CD4-positive, alpha-beta memory T cell (primary cell): Measurements from ENCODE around the gene DHX57. TPM values are rescaled to one million over a fixed set of nuclear protein-coding genes. Genes with fewer than 3 reads are reported as not detected.
"Not testable (repeated sequence)": the region's sequence is repeated elsewhere in the genome, so short reads cannot be mapped to it uniquely, and the experiment has no call there.

Source experiments
- CTCF ChIA-PET: fragments of 350-600 bp; sonication (Branson Sonifier 250); formaldehyde crosslinking; loops from one replicate; lab custom pipeline; 2021; ENCODE audit warnings: inconsistent platforms; ENCODE audit not compliant: partially characterized antibody; lab: Charles Lee
- POLR2A ChIA-PET: fragments of 350-600 bp; sonication (Branson Sonifier 250); formaldehyde crosslinking; loops from one replicate; lab custom pipeline; 2021; ENCODE audit not compliant: partially characterized antibody; lab: Charles Lee
- DNase-seq, 5 donors: peaks; one replicate each; pipeline versions ENCODE4 v3.0.0 to v3.0.0-alpha.2; 2020 to 2022; ENCODE audit warnings: mixed read lengths in 1 of 5
- H3K27ac ChIP-seq: one replicate; pipeline ENCODE4 v1.7.0; 2013; ENCODE audit warnings: low read depth, low read length
- H3K27me3 ChIP-seq: 2 replicates; pipeline ENCODE4 v1.7.0; 2013; ENCODE audit warnings: mild to moderate bottlenecking, low read length, moderate library complexity; ENCODE audit not compliant: insufficient read depth
- H3K36me3 ChIP-seq: 2 replicates; pipeline ENCODE4 v1.7.0; 2013; ENCODE audit warnings: mild to moderate bottlenecking, low read length, moderate library complexity; ENCODE audit not compliant: insufficient read depth
- H3K4me1 ChIP-seq: 2 replicates; pipeline ENCODE4 v1.7.0; 2013; ENCODE audit warnings: mild to moderate bottlenecking, low read length, moderate library complexity; ENCODE audit not compliant: insufficient read depth
- H3K4me3 ChIP-seq, 2 donors: one replicate each; pipeline ENCODE4 v1.7.0; 2013; ENCODE audit warnings: low read length in 2 of 2, mild to moderate bottlenecking in 1 of 2
- H3K9me3 ChIP-seq, 2 donors: one replicate each; pipeline ENCODE4 v1.7.0; 2013; ENCODE audit warnings: low read length in 2 of 2, control low read depth in 1 of 2; ENCODE audit not compliant: control insufficient read depth in 1 of 2
- H3K27ac Mint-ChIP-seq, 7 donors: one replicate each; pipeline ENCODE4 v1.8.0; 2020 to 2021; ENCODE audit warnings: mixed read lengths in 7 of 7, mild to moderate bottlenecking in 6 of 7, inconsistent platforms in 3 of 7, moderate library complexity in 3 of 7
- H3K27me3 Mint-ChIP-seq, 2 donors: one replicate each; pipeline ENCODE4 v1.8.0; 2020 to 2021; ENCODE audit warnings: mixed read lengths in 2 of 2
- H3K36me3 Mint-ChIP-seq, 2 donors: one replicate each; pipeline ENCODE4 v1.8.0; 2020 to 2021; ENCODE audit warnings: mixed read lengths in 2 of 2, inconsistent platforms in 1 of 2, mild to moderate bottlenecking in 1 of 2
- H3K4me1 Mint-ChIP-seq, 4 donors: one replicate each; pipeline ENCODE4 v1.8.0; 2020 to 2021; ENCODE audit warnings: mixed read lengths in 4 of 4, mild to moderate bottlenecking in 1 of 4
- H3K4me3 Mint-ChIP-seq, 8 donors: one replicate each; pipeline ENCODE4 v1.8.0; 2020 to 2021; ENCODE audit warnings: mixed read lengths in 8 of 8, mild to moderate bottlenecking in 7 of 8, moderate library complexity in 6 of 8, inconsistent platforms in 3 of 8
- H3K9me3 Mint-ChIP-seq, 8 donors: one replicate each; pipeline ENCODE4 v1.8.0; 2020 to 2021; ENCODE audit warnings: mixed read lengths in 8 of 8, mild to moderate bottlenecking in 5 of 8, inconsistent platforms in 3 of 8, moderate library complexity in 1 of 8
- intact Hi-C: fragments of 100-400 bp; cut with micrococcal nuclease; formaldehyde crosslinking; loops from one replicate; pipeline ENCODE4 v1.15.1; 2023
- polyA plus RNA-seq, 2 donors: library from polyadenylated mRNA; unstranded; fragments of 300-500 nt; fragmentation: Illumina TruSeq; gene quantifications; one replicate each; pipeline ENCODE4 v1.2.3, GENCODE V29; 2021
- total RNA-seq, 2 experiments: library from RNA; stranded (reverse); gene quantifications; one replicate each; pipeline ENCODE4 v1.2.3, GENCODE V29; 2021

DHX57 gene
- total and polyA plus RNA-seq, 4 experiments from 2014 or later = 3.9 to 23.5 (median 12.6) TPM

- Histone ChIP-seq H3K4me1 (no peaks in the 10 kb centered on the region), H3K36me3 (peaks cover 4% of the 10 kb centered on the region), H3K27me3 (no peaks in the 10 kb centered on the region), H3K9me3 (no peaks in the 10 kb centered on the region), H3K4me3 (no peak overlapping the region), H3K27ac (no peak overlapping the region)
- Mint-ChIP-seq H3K27me3 (no peaks in the 10 kb centered on the region), H3K9me3 (no peaks in the 10 kb centered on the region), H3K36me3 (peaks cover 15 to 36% of the 10 kb centered on the region in 2 donors), H3K27ac (no peak overlapping the region), H3K4me1 (no peaks in the 10 kb centered on the region), H3K4me3 (no peak overlapping the region)
- DNase-seq = peak in 3 of 5 donors; percentile 10 to 19 (median 18)
- intact Hi-C loops = loop anchor here (1.0 kb wide), 1 partner anchor 299 kb away; no protein-coding TSS in a partner anchor
- POLR2A ChIA-PET = no interaction called here
- CTCF ChIA-PET = interaction anchor here (1.0 to 1.7 kb wide), 2 partner anchors 253 to 300 kb away, joined by 3 to 6 read pairs; no protein-coding TSS in a partner anchor
Measured at GRCh38 chr2:38835015-38835601, 40.6 kb downstream of the DHX57 start.

GRCh38 chr2:38830526-38831159 is 45.1 kb downstream of the DHX57 start:
- Histone ChIP-seq H3K27me3 (no peaks in the 10 kb centered on the region), H3K4me1 (no peaks in the 10 kb centered on the region), H3K4me3 (no peak overlapping the region), H3K9me3 (no peaks in the 10 kb centered on the region), H3K27ac (no peak overlapping the region), H3K36me3 (no peaks in the 10 kb centered on the region)
- Mint-ChIP-seq H3K4me1 (no peaks in the 10 kb centered on the region), H3K9me3 (no peaks in the 10 kb centered on the region), H3K4me3 (no peak overlapping the region), H3K36me3 (peaks cover 26 to 36% of the 10 kb centered on the region in 2 donors), H3K27ac (no peak overlapping the region), H3K27me3 (no peaks in the 10 kb centered on the region)
- CTCF ChIA-PET = no interaction called here
- POLR2A ChIA-PET = no interaction called here
- intact Hi-C loops = no loop called here
- no peak for DNase-seq

- Mint-ChIP-seq H3K4me1 (no peaks in the 10 kb centered on the region), H3K4me3 (no peak overlapping the region), H3K27me3 (no peaks in the 10 kb centered on the region), H3K9me3 (no peaks in the 10 kb centered on the region), H3K27ac (no peak overlapping the region), H3K36me3 (peaks cover 29 to 33% of the 10 kb centered on the region in 2 donors)
- Histone ChIP-seq H3K36me3 (no peaks in the 10 kb centered on the region), H3K4me1 (no peaks in the 10 kb centered on the region), H3K27ac (no peak overlapping the region), H3K27me3 (no peaks in the 10 kb centered on the region), H3K4me3 (no peak overlapping the region), H3K9me3 (no peaks in the 10 kb centered on the region)
- DNase-seq = no peak
- intact Hi-C loops = no loop called here
- ChIA-PET CTCF (no interaction called here), POLR2A (no interaction called here)
Measured at GRCh38 chr2:38829971-38830370, 45.8 kb downstream of the DHX57 start.

- CTCF ChIA-PET = no interaction called here
- Histone ChIP-seq H3K4me3 (no peak overlapping the region), H3K4me1 (no peaks in the 10 kb centered on the region), H3K36me3 (peaks cover 6% of the 10 kb centered on the region), H3K27me3 (no peaks in the 10 kb centered on the region), H3K27ac (no peak overlapping the region), H3K9me3 (no peaks in the 10 kb centered on the region)
- H3K9me3 Mint-ChIP-seq = no peaks in the 10 kb centered on the region
- H3K27me3 Mint-ChIP-seq = no peaks in the 10 kb centered on the region
- POLR2A ChIA-PET = no interaction called here
- no peak overlapping the region for H3K4me3 Mint-ChIP-seq
- intact Hi-C loops = no loop called here
- no peak for DNase-seq
- H3K4me1 Mint-ChIP-seq = no peaks in the 10 kb centered on the region
- no peak overlapping the region for H3K27ac Mint-ChIP-seq
- H3K36me3 Mint-ChIP-seq = peaks cover 33 to 35% of the 10 kb centered on the region in 2 donors
Measured at GRCh38 chr2:38828460-38828859, 47.3 kb downstream of the DHX57 start.

GRCh38 chr2:38827539-38828145 is 48.1 kb downstream of the DHX57 start:
- H3K4me1 ChIP-seq, H3K27ac ChIP-seq, CTCF ChIA-PET, H3K27me3 Mint-ChIP-seq, H3K4me3 ChIP-seq, POLR2A ChIA-PET, H3K4me1 Mint-ChIP-seq, H3K9me3 Mint-ChIP-seq, H3K9me3 ChIP-seq, H3K27ac Mint-ChIP-seq, H3K27me3 ChIP-seq, DNase-seq, H3K4me3 Mint-ChIP-seq, intact Hi-C loops: not testable (repeated sequence)
- peaks cover 10% of the 10 kb centered on the region for H3K36me3 ChIP-seq
- peaks cover 33 to 39% of the 10 kb centered on the region in 2 donors for H3K36me3 Mint-ChIP-seq

- no peak overlapping the region for H3K27ac Mint-ChIP-seq
- peaks cover 42 to 49% of the 10 kb centered on the region in 2 donors for H3K36me3 Mint-ChIP-seq
- H3K9me3 ChIP-seq = no peaks in the 10 kb centered on the region
- POLR2A ChIA-PET = no interaction called here
- intact Hi-C loops = no loop called here
- H3K4me1 ChIP-seq = no peaks in the 10 kb centered on the region
- H3K27ac ChIP-seq = no peak overlapping the region
- H3K36me3 ChIP-seq = peaks cover 12% of the 10 kb centered on the region
- H3K4me1 Mint-ChIP-seq = no peaks in the 10 kb centered on the region
- H3K27me3 Mint-ChIP-seq = no peaks in the 10 kb centered on the region
- H3K4me3 ChIP-seq = no peak overlapping the region
- no peak overlapping the region for H3K4me3 Mint-ChIP-seq
- no peaks in the 10 kb centered on the region for H3K27me3 ChIP-seq
- no peak for DNase-seq
- H3K9me3 Mint-ChIP-seq = no peaks in the 10 kb centered on the region
- CTCF ChIA-PET = interaction anchor here (1.9 kb wide), 1 partner anchor 244 kb away, joined by 3 read pairs; no protein-coding TSS in a partner anchor
Measured at GRCh38 chr2:38825956-38826355, 49.8 kb downstream of the DHX57 start.

- ChIA-PET CTCF (interaction anchor here (1.9 kb wide), 1 partner anchor 243 kb away, joined by 3 read pairs; no protein-coding TSS in a partner anchor), POLR2A (no interaction called here)
- Histone ChIP-seq H3K9me3 (no peaks in the 10 kb centered on the region), H3K4me1 (no peaks in the 10 kb centered on the region), H3K4me3 (no peak overlapping the region), H3K27me3 (no peaks in the 10 kb centered on the region), H3K36me3 (peaks cover 12% of the 10 kb centered on the region), H3K27ac (no peak overlapping the region)
- Mint-ChIP-seq H3K9me3 (no peaks in the 10 kb centered on the region), H3K4me1 (no peaks in the 10 kb centered on the region), H3K27me3 (no peaks in the 10 kb centered on the region), H3K4me3 (no peak overlapping the region), H3K36me3 (peaks cover 49 to 51% of the 10 kb centered on the region in 2 donors), H3K27ac (no peak overlapping the region)
- intact Hi-C loops = no loop called here
- no peak for DNase-seq
Measured at GRCh38 chr2:38824906-38825305, 50.8 kb downstream of the DHX57 start.
